Activated CD4-positive, alpha-beta T cell treated with anti-CD3 and anti-CD28 coated beads, Interleukin-2, amount 10 ng/mL, durations not matched to agents 7 days and 5 days (primary cell): ENCODE data around the gene KRTAP1-5. TPM values are rescaled to one million over a fixed set of nuclear protein-coding genes. Genes with fewer than 3 reads are reported as not detected.

Source experiments
- CTCF ChIA-PET: fragments of 350-600 bp; sonication (Branson Sonifier 250); formaldehyde crosslinking; loops from one replicate; lab custom pipeline; 2021; ENCODE audit warnings: antibody characterized with exemption; lab: Charles Lee
- POLR2A ChIA-PET: fragments of 350-600 bp; sonication (Branson Sonifier 250); formaldehyde crosslinking; loops from one replicate; lab custom pipeline; 2021; ENCODE audit warnings: antibody characterized with exemption; lab: Charles Lee
- DNase-seq: peaks from one replicate; pipeline ENCODE4 v3.0.0-alpha.2; 2020
- H3K27ac Mint-ChIP-seq: one replicate; pipeline ENCODE4 v1.8.0; 2021; ENCODE audit warnings: mild to moderate bottlenecking, moderate library complexity, mixed read lengths
- H3K27me3 Mint-ChIP-seq: one replicate; pipeline ENCODE4 v1.8.0; 2021; ENCODE audit warnings: mixed read lengths
- H3K36me3 Mint-ChIP-seq: one replicate; pipeline ENCODE4 v1.8.0; 2021; ENCODE audit warnings: low read depth, mixed read lengths
- H3K4me1 Mint-ChIP-seq: one replicate; pipeline ENCODE4 v1.8.0; 2021; ENCODE audit warnings: mixed read lengths
- H3K4me3 Mint-ChIP-seq: one replicate; pipeline ENCODE4 v1.8.0; 2021; ENCODE audit warnings: mild to moderate bottlenecking, moderate library complexity, mixed read lengths
- H3K9me3 Mint-ChIP-seq: one replicate; pipeline ENCODE4 v1.8.0; 2021; ENCODE audit warnings: mixed read lengths
- total RNA-seq, 2 experiments: library from RNA; stranded (reverse); gene quantifications; one replicate each; pipeline ENCODE4 v1.2.3, GENCODE V29; 2021

Gene KRTAP1-5
- total RNA-seq, 2 experiments from 2014 or later, result not detected

- H3K4me1 Mint-ChIP-seq, result no peaks in the 10 kb centered on the region
- no peak for DNase-seq
- no peaks in the 10 kb centered on the region for H3K36me3 Mint-ChIP-seq
- ChIA-PET POLR2A (no interaction called here), CTCF (no interaction called here)
- H3K27me3 Mint-ChIP-seq, result peaks cover 52% of the 10 kb centered on the region
- no peak overlapping the region for H3K27ac Mint-ChIP-seq
- no peaks in the 10 kb centered on the region for H3K9me3 Mint-ChIP-seq
- no peak overlapping the region for H3K4me3 Mint-ChIP-seq
Measured at GRCh38 chr17:40993084-40993483, 33.9 kb downstream of the KRTAP1-5 start.

- Mint-ChIP-seq H3K27me3 (peaks cover 49% of the 10 kb centered on the region), H3K4me3 (no peak overlapping the region), H3K4me1 (no peaks in the 10 kb centered on the region), H3K9me3 (no peaks in the 10 kb centered on the region), H3K27ac (no peak overlapping the region), H3K36me3 (no peaks in the 10 kb centered on the region)
- POLR2A ChIA-PET, result no interaction called here
- DNase-seq, result no peak
- CTCF ChIA-PET, result no interaction called here
Measured at GRCh38 chr17:40992666-40993065, 34.3 kb downstream of the KRTAP1-5 start.

GRCh38 chr17:40986920-40987319 lies 40.1 kb downstream of the KRTAP1-5 start:
- Mint-ChIP-seq H3K9me3 (no peaks in the 10 kb centered on the region), H3K27me3 (peaks cover 31% of the 10 kb centered on the region), H3K27ac (no peak overlapping the region), H3K4me3 (no peak overlapping the region), H3K36me3 (no peaks in the 10 kb centered on the region), H3K4me1 (no peaks in the 10 kb centered on the region)
- ChIA-PET CTCF (no interaction called here), POLR2A (no interaction called here)
- no peak for DNase-seq

DNA sequence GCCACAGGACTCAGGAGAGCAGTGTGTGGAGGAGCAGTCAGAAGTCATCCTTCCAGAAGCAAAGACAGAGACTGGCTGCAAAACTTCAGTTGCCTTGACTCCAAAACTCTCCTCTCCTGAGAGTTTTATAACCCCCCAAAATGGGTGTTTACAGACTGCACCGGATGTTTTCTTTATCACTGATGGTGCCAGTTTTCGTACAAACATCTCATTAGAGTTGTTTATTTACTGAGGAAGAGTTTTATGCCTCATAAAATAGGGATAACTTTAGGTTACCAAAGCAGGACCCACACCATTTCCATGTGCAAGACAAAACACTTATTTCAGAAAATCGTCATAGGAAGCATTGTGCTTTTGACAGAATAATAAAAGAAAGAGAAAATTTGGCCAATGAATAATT lies 42.8 kb downstream of the KRTAP1-5 start, which contains the start of gene KRT40:
KRT40 (minus strand) TSS at position 101 of the 400 bp plus-strand sequence; CDS start at position 48, 53 bp downstream.
- H3K4me3 Mint-ChIP-seq, result no peak within 1 kb of the TSS
- H3K9me3 Mint-ChIP-seq, result no peaks in the 10 kb centered on the region
- POLR2A ChIA-PET, result interaction anchor here (0.7 kb wide), 1 partner anchor 22 kb away, joined by 7 read pairs; no protein-coding TSS in a partner anchor
- no peak within 1 kb of the TSS for H3K27ac Mint-ChIP-seq
- no peaks in the 10 kb centered on the region for H3K4me1 Mint-ChIP-seq
- no peak for DNase-seq
- H3K27me3 Mint-ChIP-seq, result peaks cover 17% of the 10 kb centered on the region
- CTCF ChIA-PET, result interaction anchor here (0.7 kb wide), 1 partner anchor 29 kb away, joined by 3 read pairs; no protein-coding TSS in a partner anchor
- no peaks in the 10 kb centered on the region for H3K36me3 Mint-ChIP-seq

GRCh38 chr17:40981115-40981514 lies 45.9 kb downstream of the KRTAP1-5 start:
- no peak for DNase-seq
- ChIA-PET POLR2A (no interaction called here), CTCF (interaction anchor here (0.7 to 1.2 kb wide), 2 partner anchors 9 to 194 kb away, joined by 3 read pairs; no protein-coding TSS in a partner anchor)
- Mint-ChIP-seq H3K4me3 (no peak overlapping the region), H3K36me3 (no peaks in the 10 kb centered on the region), H3K4me1 (no peaks in the 10 kb centered on the region), H3K27ac (no peak overlapping the region), H3K27me3 (peaks cover 14% of the 10 kb centered on the region), H3K9me3 (no peaks in the 10 kb centered on the region)

DNA sequence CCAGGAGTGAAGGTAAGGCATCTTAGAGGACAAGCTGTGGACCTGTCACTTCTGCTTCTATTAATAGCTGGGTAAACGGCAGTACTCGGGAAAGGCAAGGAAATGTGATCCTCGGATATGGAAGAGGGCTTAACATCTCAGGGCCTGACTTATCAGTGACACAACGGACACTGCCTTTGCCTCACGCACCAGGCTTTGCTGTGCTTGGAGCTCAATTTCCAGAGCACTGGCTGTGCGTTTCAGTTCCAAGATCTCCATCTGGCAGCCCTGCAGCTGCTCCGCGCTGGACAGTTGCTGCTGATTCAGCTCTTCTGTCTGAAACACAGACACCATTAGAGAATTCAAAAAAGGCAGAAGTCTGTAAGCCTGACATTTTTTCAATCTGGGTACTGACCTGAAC lies 46.4 kb downstream of the KRTAP1-5 start:
- H3K4me3 Mint-ChIP-seq, result no peak overlapping the region
- ChIA-PET POLR2A (no interaction called here), CTCF (interaction anchor here (0.7 to 1.2 kb wide), 2 partner anchors 8 to 193 kb away, joined by 3 read pairs; no protein-coding TSS in a partner anchor)
- H3K36me3 Mint-ChIP-seq, result no peaks in the 10 kb centered on the region
- H3K4me1 Mint-ChIP-seq, result no peaks in the 10 kb centered on the region
- DNase-seq, result no peak
- H3K27me3 Mint-ChIP-seq, result peaks cover 14% of the 10 kb centered on the region
- no peaks in the 10 kb centered on the region for H3K9me3 Mint-ChIP-seq
- H3K27ac Mint-ChIP-seq, result no peak overlapping the region

GRCh38 chr17:40980117-40980516 lies 46.9 kb downstream of the KRTAP1-5 start:
- H3K4me3 Mint-ChIP-seq, result no peak overlapping the region
- ChIA-PET POLR2A (no interaction called here), CTCF (interaction anchor here (1.2 kb wide), 1 partner anchor 8 kb away, joined by 3 read pairs; no protein-coding TSS in a partner anchor)
- no peaks in the 10 kb centered on the region for H3K36me3 Mint-ChIP-seq
- H3K9me3 Mint-ChIP-seq, result no peaks in the 10 kb centered on the region
- peaks cover 14% of the 10 kb centered on the region for H3K27me3 Mint-ChIP-seq
- H3K4me1 Mint-ChIP-seq, result no peaks in the 10 kb centered on the region
- H3K27ac Mint-ChIP-seq, result no peak overlapping the region
- DNase-seq, result no peak

DNA sequence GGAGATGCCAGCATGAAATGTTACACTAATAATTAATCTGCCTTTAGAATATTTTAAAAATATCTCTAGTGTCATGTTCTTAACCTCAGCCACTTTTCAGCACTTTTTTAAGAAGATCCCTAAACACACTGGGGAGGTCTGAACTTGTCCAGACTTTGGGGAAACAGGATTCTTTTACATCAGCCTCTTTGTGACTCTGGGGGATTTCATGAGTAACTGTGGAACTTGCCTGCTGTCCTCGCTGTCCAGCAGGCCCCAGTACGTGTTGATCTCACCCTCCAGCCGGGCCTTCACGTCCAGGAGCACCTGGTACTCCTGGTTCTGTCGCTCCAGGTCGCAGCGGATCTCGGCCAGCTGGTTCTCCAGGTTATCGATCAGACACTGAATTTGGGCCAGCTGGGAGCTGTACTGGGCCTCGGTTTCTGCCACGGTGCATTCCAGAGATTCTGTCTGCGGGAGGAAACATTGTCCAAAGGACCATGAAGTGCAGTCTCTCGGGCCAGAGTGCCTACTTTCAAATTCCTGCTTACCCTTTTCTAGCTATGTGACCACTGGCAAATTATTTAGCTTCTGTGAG lies 48.3 kb downstream of the KRTAP1-5 start:
- no peaks in the 10 kb centered on the region for H3K36me3 Mint-ChIP-seq
- H3K4me1 Mint-ChIP-seq, result no peaks in the 10 kb centered on the region
- no peak overlapping the region for H3K4me3 Mint-ChIP-seq
- peaks cover 7% of the 10 kb centered on the region for H3K27me3 Mint-ChIP-seq
- no peak for DNase-seq
- no peak overlapping the region for H3K27ac Mint-ChIP-seq
- no peaks in the 10 kb centered on the region for H3K9me3 Mint-ChIP-seq
- CTCF ChIA-PET, result interaction anchor here (1.3 kb wide), 1 partner anchor 17 kb away, joined by 3 read pairs; no protein-coding TSS in a partner anchor
- POLR2A ChIA-PET, result no interaction called here

Other genes with a start within 250 kb of the KRTAP1-5 start
- not detected for gene KRT27, start 244.7 kb downstream of the KRTAP1-5 start, total RNA-seq
- gene KRT28, start 227.2 kb downstream of the KRTAP1-5 start, total RNA-seq, result not detected
- gene KRT10, start 204.6 kb downstream of the KRTAP1-5 start, total RNA-seq, result 10 to 100 TPM; 21.0 to 22.9 TPM
- not detected for gene KRT12, start 160.0 kb downstream of the KRTAP1-5 start, total RNA-seq
- not detected for gene KRT20, start 142.0 kb downstream of the KRTAP1-5 start, total RNA-seq
- gene KRT23, start 89.6 kb downstream of the KRTAP1-5 start, total RNA-seq, result not detected
- gene KRT39, start 60.3 kb downstream of the KRTAP1-5 start, total RNA-seq, result not detected
- gene KRT40, start 42.9 kb downstream of the KRTAP1-5 start, total RNA-seq, result not detected
- not detected for gene KRTAP3-3, start 33.0 kb downstream of the KRTAP1-5 start, total RNA-seq
- gene KRTAP3-2, start 27.3 kb downstream of the KRTAP1-5 start, total RNA-seq, result not detected
- gene KRTAP3-1, start 18.1 kb downstream of the KRTAP1-5 start, total RNA-seq, result not detected
- not detected for gene KRTAP1-4, start 3.0 kb upstream of the KRTAP1-5 start, total RNA-seq
- gene KRTAP1-3, start 7.7 kb upstream of the KRTAP1-5 start, total RNA-seq, result not detected
- gene KRTAP1-1, start 14.2 kb upstream of the KRTAP1-5 start, total RNA-seq, result not detected
- gene KRTAP2-1, start 20.1 kb upstream of the KRTAP1-5 start, total RNA-seq, result not detected
- not detected for gene KRTAP2-2, start 28.0 kb upstream of the KRTAP1-5 start, total RNA-seq
- gene KRTAP2-3, start 32.9 kb upstream of the KRTAP1-5 start, total RNA-seq, result not detected
- not detected for gene KRTAP2-4, start 38.7 kb upstream of the KRTAP1-5 start, total RNA-seq
- gene KRTAP4-7, start 56.9 kb upstream of the KRTAP1-5 start, total RNA-seq, result not detected
- gene KRTAP4-8, start 70.9 kb upstream of the KRTAP1-5 start, total RNA-seq, result not detected
- gene KRTAP4-16, start 75.0 kb upstream of the KRTAP1-5 start, total RNA-seq, result not detected
- gene KRTAP4-9, start 78.2 kb upstream of the KRTAP1-5 start, total RNA-seq, result not detected
- not detected for gene KRTAP4-11, start 91.2 kb upstream of the KRTAP1-5 start, total RNA-seq
- not detected for gene KRTAP4-12, start 97.0 kb upstream of the KRTAP1-5 start, total RNA-seq
- not detected for gene KRTAP4-6, start 113.3 kb upstream of the KRTAP1-5 start, total RNA-seq
- not detected for gene KRTAP4-5, start 122.6 kb upstream of the KRTAP1-5 start, total RNA-seq
- not detected for gene KRTAP4-4, start 133.5 kb upstream of the KRTAP1-5 start, total RNA-seq
- gene KRTAP4-3, start 141.0 kb upstream of the KRTAP1-5 start, total RNA-seq, result not detected
- not detected for gene KRTAP4-2, start 151.0 kb upstream of the KRTAP1-5 start, total RNA-seq
- not detected for gene KRTAP4-1, start 157.7 kb upstream of the KRTAP1-5 start, total RNA-seq
- gene KRTAP9-1, start 162.7 kb upstream of the KRTAP1-5 start, total RNA-seq, result not detected
- gene KRTAP9-2, start 199.4 kb upstream of the KRTAP1-5 start, total RNA-seq, result not detected
- gene KRTAP9-3, start 205.2 kb upstream of the KRTAP1-5 start, total RNA-seq, result not detected
- gene KRTAP9-8, start 210.8 kb upstream of the KRTAP1-5 start, total RNA-seq, result not detected
- gene KRTAP9-4, start 222.5 kb upstream of the KRTAP1-5 start, total RNA-seq, result not detected
- gene KRTAP9-9, start 228.2 kb upstream of the KRTAP1-5 start, total RNA-seq, result not detected
- not detected for gene KRTAP9-6, start 238.2 kb upstream of the KRTAP1-5 start, total RNA-seq
- gene KRTAP9-7, start 248.5 kb upstream of the KRTAP1-5 start, total RNA-seq, result not detected